ENCODE data around the gene KPNB1.

KPNB1 gene

DNA sequence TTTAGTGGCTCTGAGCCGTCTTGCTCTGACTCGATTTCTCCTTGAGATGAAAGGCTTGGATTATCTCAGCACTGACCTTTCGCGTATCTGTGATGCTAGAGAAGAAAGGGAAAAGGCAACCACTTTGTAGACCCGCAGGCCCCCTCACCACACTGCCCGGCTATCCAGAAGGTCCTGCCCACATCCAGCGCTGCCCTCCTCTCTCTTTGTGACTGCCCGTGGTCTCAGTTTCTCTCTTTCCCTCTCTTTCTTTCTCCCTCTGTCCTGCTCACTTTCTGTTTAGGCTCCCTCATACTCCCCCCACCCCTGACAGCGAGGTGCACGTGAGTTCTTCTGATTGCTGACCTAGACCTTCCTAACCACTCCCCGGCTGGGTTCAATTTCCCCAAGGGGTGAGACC, 70.5 kb downstream of the KPNB1 start:
- in situ Hi-C loops (cut with MboI; ENCODE audit: low pct_unique_long_range_greater_than_20kb, low sequenced_read_pairs, unreplicated experiment): no loop called here
- no peak for DNase-seq (ENCODE audit: low spot score)
- TF ChIP-seq, protein P1, sequence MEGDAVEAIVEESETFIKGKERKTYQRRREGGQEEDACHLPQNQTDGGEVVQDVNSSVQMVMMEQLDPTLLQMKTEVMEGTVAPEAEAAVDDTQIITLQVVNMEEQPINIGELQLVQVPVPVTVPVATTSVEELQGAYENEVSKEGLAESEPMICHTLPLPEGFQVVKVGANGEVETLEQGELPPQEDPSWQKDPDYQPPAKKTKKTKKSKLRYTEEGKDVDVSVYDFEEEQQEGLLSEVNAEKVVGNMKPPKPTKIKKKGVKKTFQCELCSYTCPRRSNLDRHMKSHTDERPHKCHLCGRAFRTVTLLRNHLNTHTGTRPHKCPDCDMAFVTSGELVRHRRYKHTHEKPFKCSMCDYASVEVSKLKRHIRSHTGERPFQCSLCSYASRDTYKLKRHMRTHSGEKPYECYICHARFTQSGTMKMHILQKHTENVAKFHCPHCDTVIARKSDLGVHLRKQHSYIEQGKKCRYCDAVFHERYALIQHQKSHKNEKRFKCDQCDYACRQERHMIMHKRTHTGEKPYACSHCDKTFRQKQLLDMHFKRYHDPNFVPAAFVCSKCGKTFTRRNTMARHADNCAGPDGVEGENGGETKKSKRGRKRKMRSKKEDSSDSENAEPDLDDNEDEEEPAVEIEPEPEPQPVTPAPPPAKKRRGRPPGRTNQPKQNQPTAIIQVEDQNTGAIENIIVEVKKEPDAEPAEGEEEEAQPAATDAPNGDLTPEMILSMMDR (IDR thresholded peaks at IDR 0.05; ENCODE audit: extremely low read depth, insufficient read depth, missing control alignments): no peak

DNA sequence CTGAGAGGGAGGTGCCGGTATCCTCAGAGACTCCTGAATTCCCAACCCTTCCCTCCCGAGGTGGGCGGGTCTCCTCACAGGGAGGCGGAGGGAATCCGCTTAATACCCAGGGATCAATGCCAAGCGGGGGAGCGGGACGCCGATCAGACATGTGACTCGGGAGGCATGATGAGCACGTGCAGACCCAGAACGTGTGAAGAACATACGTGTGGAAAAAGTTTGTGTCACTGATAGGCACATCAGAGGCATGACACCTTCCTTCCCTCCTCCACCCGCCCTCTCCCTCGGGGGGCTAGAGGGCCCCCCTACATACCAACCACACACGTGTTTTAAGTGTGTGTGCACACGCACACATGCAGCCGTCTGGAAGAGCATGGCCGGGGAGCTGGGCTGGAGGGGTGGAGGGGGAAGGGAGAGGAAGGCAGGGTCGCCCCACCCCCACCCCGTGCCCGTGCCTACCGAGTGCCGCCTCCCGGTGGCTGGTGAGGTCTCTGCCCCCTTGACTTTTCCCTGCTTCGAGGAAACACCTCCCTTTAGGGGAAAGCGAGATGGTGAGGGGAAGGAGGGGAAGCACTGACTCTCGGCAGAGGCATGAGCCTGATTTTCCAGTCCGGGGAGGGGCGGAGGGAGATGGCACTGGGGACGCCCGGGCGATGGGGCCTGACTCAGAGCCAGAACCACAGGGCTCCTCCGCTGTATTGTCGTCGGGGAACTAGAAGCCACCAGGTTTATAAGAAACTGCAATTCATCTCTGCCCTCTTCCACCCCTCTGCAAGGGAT, 71.2 kb downstream of the KPNB1 start:
- TF ChIP-seq, protein P1 (IDR thresholded peaks at IDR 0.05; ENCODE audit: extremely low read depth, insufficient read depth, missing control alignments): no peak
- DNase-seq (ENCODE audit: low spot score): peak; percentile 69
- in situ Hi-C loops (cut with MboI; ENCODE audit: low pct_unique_long_range_greater_than_20kb, low sequenced_read_pairs, unreplicated experiment): no loop called here

DNA sequence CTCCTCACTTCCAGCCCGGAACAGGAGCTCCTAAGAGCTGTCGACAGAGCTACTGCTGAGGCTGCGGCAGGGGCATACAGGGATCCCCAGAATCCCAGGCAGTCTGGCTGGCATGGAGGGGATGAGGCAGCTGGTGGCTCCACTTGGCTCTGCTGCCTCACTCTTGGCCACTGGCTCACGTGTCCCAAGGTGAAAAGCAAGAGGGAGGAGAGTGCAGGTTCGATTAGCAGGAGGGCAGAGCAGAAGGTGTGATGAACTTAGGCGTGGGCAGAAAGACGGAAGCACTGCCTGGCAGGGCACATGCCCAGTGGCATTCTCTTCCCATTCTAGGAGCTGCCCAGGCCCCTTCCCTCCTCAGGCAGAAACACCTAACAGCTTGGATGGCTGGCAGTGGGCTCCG, 72.0 kb downstream of the KPNB1 start:
- DNase-seq (ENCODE audit: low spot score): no peak
- TF ChIP-seq, protein P1 (IDR thresholded peaks at IDR 0.05; ENCODE audit: extremely low read depth, insufficient read depth, missing control alignments): no peak
- in situ Hi-C loops (cut with MboI; ENCODE audit: low pct_unique_long_range_greater_than_20kb, low sequenced_read_pairs, unreplicated experiment): no loop called here

DNA sequence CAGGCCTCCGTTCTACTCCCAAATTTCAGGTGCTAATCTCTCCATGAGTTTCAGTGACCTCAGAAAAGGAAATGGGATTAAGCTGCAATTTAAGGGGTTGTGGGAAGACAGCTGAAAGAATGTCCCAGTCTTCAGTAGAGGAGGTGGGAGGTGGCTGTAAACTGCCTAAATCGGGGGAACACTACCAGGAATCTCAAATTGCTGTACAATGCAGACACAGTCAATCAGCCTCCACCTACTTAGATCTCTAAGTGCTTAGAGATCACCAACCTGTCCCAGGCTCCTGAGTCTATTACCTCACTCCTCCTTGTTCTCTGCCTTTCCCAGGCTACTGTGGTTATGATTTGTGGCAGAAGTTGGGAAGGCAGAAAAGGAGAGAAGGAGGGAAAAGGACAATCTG, 75.0 kb downstream of the KPNB1 start:
- TF ChIP-seq, protein P1 (IDR thresholded peaks at IDR 0.05; ENCODE audit: extremely low read depth, insufficient read depth, missing control alignments): no peak

DNA sequence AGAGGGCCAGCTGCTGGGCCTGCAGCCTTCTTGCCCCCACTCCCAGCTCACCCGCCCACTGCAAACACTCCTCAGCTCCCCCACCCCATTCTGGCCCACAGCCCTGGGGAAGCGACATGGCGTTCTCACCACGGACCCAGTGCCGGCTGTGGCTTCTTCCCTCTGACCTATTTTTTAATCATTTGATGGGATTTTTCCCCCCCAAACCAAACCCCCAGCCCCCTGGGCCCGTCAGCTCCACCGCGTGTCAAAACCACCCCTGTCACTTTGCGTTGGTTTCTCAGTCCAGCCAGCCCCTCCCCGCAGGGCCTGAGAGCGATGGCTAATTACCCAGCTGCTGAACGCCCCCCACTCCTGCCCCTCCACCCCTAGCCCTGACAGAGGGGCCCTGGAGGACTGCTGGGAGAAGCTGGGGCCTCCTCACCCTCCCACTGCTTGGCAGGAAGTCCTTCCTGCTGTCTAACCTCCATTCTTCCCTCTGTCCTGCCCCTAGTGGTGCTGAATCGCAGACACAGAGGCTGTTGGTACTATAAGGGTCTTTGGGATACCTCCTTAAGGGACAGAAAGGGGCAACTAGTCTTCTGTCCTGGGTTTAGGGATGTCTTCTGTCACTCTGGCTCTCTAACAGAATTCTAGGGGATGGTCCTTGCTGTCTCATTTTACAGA, 75.9 kb downstream of the KPNB1 start:
- DNase-seq (ENCODE audit: low spot score): no peak
- TF ChIP-seq, protein P1 (IDR thresholded peaks at IDR 0.05; ENCODE audit: extremely low read depth, insufficient read depth, missing control alignments): no peak
- in situ Hi-C loops (cut with MboI; ENCODE audit: low pct_unique_long_range_greater_than_20kb, low sequenced_read_pairs, unreplicated experiment): no loop called here

More for the DNA sequence above, 75.0 kb downstream of the KPNB1 start:
- in situ Hi-C loops (cut with MboI; ENCODE audit: low pct_unique_long_range_greater_than_20kb, low sequenced_read_pairs, unreplicated experiment): no loop called here
- no peak for DNase-seq (ENCODE audit: low spot score)

DNA sequence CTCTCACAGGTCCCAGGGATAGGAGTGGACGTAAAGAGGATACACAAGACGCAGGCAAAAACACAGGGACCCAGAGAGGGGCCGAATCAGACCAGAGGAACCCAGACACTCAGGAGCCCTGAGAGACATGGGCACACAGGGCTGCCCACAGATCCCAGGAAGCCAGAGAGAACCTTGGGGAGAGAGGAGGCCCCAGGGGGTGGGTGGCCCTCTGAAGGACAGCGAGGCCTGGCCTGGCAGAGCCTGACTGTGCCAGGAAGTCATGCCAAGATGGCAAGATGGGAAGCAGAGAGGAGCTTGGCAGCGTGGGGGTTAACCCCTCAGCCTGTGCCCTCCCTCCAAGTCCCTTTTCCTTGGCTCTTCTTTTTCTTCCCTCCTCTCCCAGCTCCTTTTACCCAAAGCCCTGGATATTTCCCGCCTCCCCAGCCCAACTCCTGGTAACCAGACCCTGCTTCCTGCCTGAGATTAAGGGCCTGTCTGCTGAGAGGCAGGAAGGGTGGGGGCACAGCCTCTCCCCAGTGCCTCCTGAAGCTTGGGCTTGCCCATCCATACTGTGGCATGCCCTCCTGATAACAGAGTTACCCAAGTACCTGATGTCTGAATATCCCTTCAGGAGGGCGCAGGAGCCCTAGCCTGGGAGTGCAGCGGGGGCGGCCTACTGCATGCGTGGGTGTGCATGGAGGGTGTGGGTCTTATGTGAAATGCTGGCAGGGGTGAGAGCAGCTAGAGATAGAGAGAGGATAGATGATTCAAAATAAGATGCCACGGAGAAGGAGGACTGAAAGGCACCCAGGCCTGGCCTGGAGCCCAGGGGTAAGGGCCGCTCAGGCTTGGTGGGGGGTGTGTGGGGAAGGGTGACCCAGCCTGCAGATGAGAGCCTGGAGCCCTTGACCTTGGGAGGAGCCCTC, 77.3 kb downstream of the KPNB1 start:
- TF ChIP-seq, protein P1 (IDR thresholded peaks at IDR 0.05; ENCODE audit: extremely low read depth, insufficient read depth, missing control alignments): no peak
- in situ Hi-C loops (cut with MboI; ENCODE audit: low pct_unique_long_range_greater_than_20kb, low sequenced_read_pairs, unreplicated experiment): no loop called here
- no peak for DNase-seq (ENCODE audit: low spot score)

All from GM13977 (cell line).